Endothelial cell of umbilical vein (primary cell): ENCODE data around the gene NKX2-3. TPM values are rescaled to one million over a fixed set of nuclear protein-coding genes. Genes with fewer than 3 reads are reported as not detected.
A peak's percentile ranks its signal among the peaks of the same experiment; 100 is the strongest.

Experiments
- BruUV-seq: library from RNA; stranded (reverse); fragments of 400-500 nt; replicated peaks from 2 replicates; lab custom pipeline; 2021; lab: Mats Ljungman, UMichigan
- CTCF ChIA-PET: fragments of 300-600, 350-600 bp; sonication (Branson Sonifier 250); formaldehyde crosslinking; loops from one replicate; lab custom pipeline; 2021; ENCODE audit warnings: antibody characterized with exemption, inconsistent platforms; lab: Charles Lee
- POLR2A ChIA-PET: fragments of 300-600, 350-600 bp; sonication (Branson Sonifier 250); formaldehyde crosslinking; loops from one replicate; lab custom pipeline; 2021; ENCODE audit warnings: antibody characterized with exemption, inconsistent platforms; lab: Charles Lee
- DNase-seq: peaks from one replicate; pipeline ENCODE4 v3.0.0-alpha.2; 2011; ENCODE audit warnings: low read depth, low spot score
- FAIRE-seq: peaks from 2 replicates; lab custom pipeline; 2011; peaks lifted over from hg19 to GRCh38; lab: Jason Lieb, UNC
- H2AFZ ChIP-seq: 2 replicates; pipeline ENCODE4 v1.6.0; 2012; ENCODE audit warnings: low read depth, low read length, control low read depth, inconsistent platforms
- H3K27ac ChIP-seq: 2 replicates; pipeline ENCODE4 v1.5.1; 2011; ENCODE audit warnings: low read depth, mild to moderate bottlenecking, control low read depth, low read length, moderate library complexity; ENCODE audit not compliant: insufficient read depth
- H3K27me3 ChIP-seq, 2 experiments: 2 replicates each; pipeline versions ENCODE4 v1.6.0 to v1.6.1; 2011; ENCODE audit warnings: low read length in 2 of 2, mixed read lengths in 1 of 2; ENCODE audit not compliant: control insufficient read depth in 2 of 2, insufficient read depth in 2 of 2
- H3K36me3 ChIP-seq, 2 experiments: 2 replicates in 1 of 2; 3 replicates in 1 of 2; pipeline ENCODE4 v1.5.1; 2011; ENCODE audit warnings: low read length in 2 of 2, mild to moderate bottlenecking in 1 of 2, moderate library complexity in 1 of 2; ENCODE audit not compliant: control insufficient read depth in 2 of 2, insufficient read depth in 2 of 2; ENCODE audit errors: extremely low read depth in 1 of 2
- H3K4me1 ChIP-seq: 3 replicates; pipeline ENCODE4 v1.5.1; 2011; ENCODE audit warnings: mild to moderate bottlenecking, low read length; ENCODE audit not compliant: control insufficient read depth, insufficient read depth; ENCODE audit errors: extremely low read depth
- H3K4me2 ChIP-seq: 2 replicates; pipeline ENCODE4 v1.6.1; 2011; ENCODE audit warnings: low read length, control low read depth, mixed read lengths; ENCODE audit not compliant: insufficient read depth
- H3K4me3 ChIP-seq, 3 experiments: fragments of 200-600 bp in 1 of 3; sonication (generic), shearing (Covaris generic) in 1 of 3; replicated peaks in 1 of 3; 2 replicates each; pipeline ENCODE4 v1.5.1; 2011 to 2016; ENCODE audit warnings: control low read depth in 3 of 3, low read length in 3 of 3, mild to moderate bottlenecking in 2 of 3, inconsistent platforms in 1 of 3, low read depth in 1 of 3, moderate library complexity in 1 of 3; ENCODE audit not compliant: insufficient read depth in 1 of 3
- H3K79me2 ChIP-seq: 2 replicates; pipeline ENCODE4 v1.6.0; 2012; ENCODE audit warnings: low read length, inconsistent platforms; ENCODE audit not compliant: control insufficient read depth, insufficient read depth
- H3K9ac ChIP-seq: replicated peaks from 2 replicates; pipeline ENCODE3; 2011; ENCODE audit warnings: low read length, control low read depth; ENCODE audit not compliant: insufficient read depth; ENCODE audit errors: extremely low read depth
- H3K9me1 ChIP-seq: replicated peaks from 3 replicates; pipeline ENCODE4 v1.6.0; 2011; ENCODE audit warnings: mild to moderate bottlenecking, low read length; ENCODE audit not compliant: control insufficient read depth, insufficient read depth; ENCODE audit errors: extremely low read depth
- H3K9me3 ChIP-seq: replicated peaks from 2 replicates; pipeline ENCODE4 v1.5.1; 2012; ENCODE audit warnings: low read length, inconsistent platforms; ENCODE audit not compliant: control insufficient read depth, insufficient read depth
- H4K20me1 ChIP-seq: replicated peaks from 2 replicates; pipeline ENCODE3; 2011; ENCODE audit warnings: mild to moderate bottlenecking, low read length; ENCODE audit not compliant: control insufficient read depth, insufficient read depth; ENCODE audit errors: extremely low read depth
- EZH2 ChIP-seq: IDR thresholded peaks from 2 replicates; pipeline ENCODE4 v1.6.1; 2012; ENCODE audit warnings: borderline replicate concordance, low read depth, mild to moderate bottlenecking, moderate library complexity, low read length, inconsistent platforms; ENCODE audit not compliant: severe bottlenecking
- JUN ChIP-seq: IDR thresholded peaks from 2 replicates; pipeline ENCODE4 v1.6.1; 2011; ENCODE audit warnings: borderline replicate concordance, low read depth; ENCODE audit not compliant: insufficient read length, insufficient read depth
- MAX ChIP-seq: IDR thresholded peaks from 2 replicates; pipeline ENCODE4 v1.6.1; 2011; ENCODE audit not compliant: insufficient read depth, insufficient read length
- POLR2A ChIP-seq: IDR thresholded peaks from 2 replicates; pipeline ENCODE4 v1.6.1; 2012; ENCODE audit warnings: low read depth, mild to moderate bottlenecking, control low read depth, low read length
- POLR2AphosphoS5 ChIP-seq: IDR thresholded peaks from 2 replicates; pipeline ENCODE4 v1.6.1; 2012; ENCODE audit warnings: low read depth, mild to moderate bottlenecking, control low read depth, low read length, moderate library complexity; ENCODE audit not compliant: insufficient read depth
- dilution Hi-C: fragments of 300-500 bp; cut with MboI; formaldehyde crosslinking; loops from one replicate; pipeline ENCODE4 v1.15.0; 2019; ENCODE audit warnings: low sequenced_read_pairs; ENCODE audit not compliant: extremely low pct_ligation_motif_present
- intact Hi-C: fragments of 100-400 bp; cut with micrococcal nuclease; formaldehyde crosslinking; loops from one replicate; pipeline ENCODE4 v1.10.0; 2022
- polyA plus RNA-seq, 4 experiments: library from polyadenylated mRNA; depleted of rRNA in 3 of 4; stranded (reverse) in 3 of 4; unstranded in 1 of 4; fragments of >200 nt; gene quantifications; 2 replicates each; pipeline versions ENCODE4 v1.2.1 to v1.2.3, GENCODE V29; 2011 to 2012; ENCODE audit warnings: missing spikeins in 1 of 4
- total RNA-seq: library from RNA; stranded (reverse); gene quantifications from 2 replicates; pipeline ENCODE4 v1.2.3, GENCODE V29; 2021

The NKX2-3 gene
- total and polyA plus RNA-seq, 2 donors (not counting 3 experiments of a cell fraction or from before 2014, with no cell fraction given), result not detected

GRCh38 chr10:99522470-99523250 lies 10.1 kb upstream of the NKX2-3 start:
- Histone ChIP-seq H3K27ac (no peak overlapping the region), H3K9ac (no peak overlapping the region), H3K4me2 (no peak overlapping the region), H3K36me3 (no peaks in the 10 kb centered on the region), H3K27me3 (peaks cover 88 to 97% of the 10 kb centered on the region in 2 experiments), H3K4me3 (no peak overlapping the region), H3K4me1 (no peaks in the 10 kb centered on the region), H4K20me1 (no peaks in the 10 kb centered on the region), H3K9me3 (no peaks in the 10 kb centered on the region), H3K9me1 (no peaks in the 10 kb centered on the region), H3K79me2 (no peaks in the 10 kb centered on the region), H2AFZ (no peak overlapping the region)
- ChIA-PET POLR2A (no interaction called here), CTCF (interaction anchor here (1.0 to 2.5 kb wide), 3 partner anchors 38 to 87 kb away, joined by 3 to 14 read pairs (median 3); no protein-coding TSS in a partner anchor)
- dilution Hi-C loops (no loop called here), intact Hi-C loops (no loop called here)
- TF ChIP-seq MAX, result no peak
- TF ChIP-seq EZH2, result peak; percentile 12
- no peak for FAIRE-seq
- no TSS peak for BruUV-seq
- DNase-seq, result no peak

- intact Hi-C loops, result no loop called here
- Histone ChIP-seq H3K4me2 (no peak overlapping the region), H3K4me1 (no peaks in the 10 kb centered on the region), H3K79me2 (no peaks in the 10 kb centered on the region), H3K27ac (no peak overlapping the region), H3K4me3 (peak overlapping the region in 1 of 3 experiments; percentile 14), H4K20me1 (no peaks in the 10 kb centered on the region), H3K9ac (no peak overlapping the region), H3K9me3 (no peaks in the 10 kb centered on the region), H2AFZ (no peak overlapping the region), H3K27me3 (peaks cover 93 to 98% of the 10 kb centered on the region in 2 experiments), H3K36me3 (no peaks in the 10 kb centered on the region), H3K9me1 (no peaks in the 10 kb centered on the region)
- no TSS peak for BruUV-seq
- POLR2A ChIA-PET, result no interaction called here
- DNase-seq, result no peak
- no peak for FAIRE-seq
- no peak for TF ChIP-seq POLR2AphosphoS5
- TF ChIP-seq POLR2A, result no peak
- peak; percentile 64 for TF ChIP-seq EZH2
- no peak for TF ChIP-seq JUN
- dilution Hi-C loops, result no loop called here
- CTCF ChIA-PET, result interaction anchor here (1.0 to 2.5 kb wide), 3 partner anchors 38 to 87 kb away, joined by 3 to 14 read pairs (median 3); no protein-coding TSS in a partner anchor
Measured at GRCh38 chr10:99523251-99523773, 9.4 kb upstream of the NKX2-3 start.
